Effector CD8-positive, alpha-beta T cell (primary cell): ENCODE measurements around the gene MKNK1.

Experiments
- DNase-seq: peaks from one replicate; lab custom pipeline; 2025; lab: John Stamatoyannopoulos, UW

MKNK1 gene

DNA sequence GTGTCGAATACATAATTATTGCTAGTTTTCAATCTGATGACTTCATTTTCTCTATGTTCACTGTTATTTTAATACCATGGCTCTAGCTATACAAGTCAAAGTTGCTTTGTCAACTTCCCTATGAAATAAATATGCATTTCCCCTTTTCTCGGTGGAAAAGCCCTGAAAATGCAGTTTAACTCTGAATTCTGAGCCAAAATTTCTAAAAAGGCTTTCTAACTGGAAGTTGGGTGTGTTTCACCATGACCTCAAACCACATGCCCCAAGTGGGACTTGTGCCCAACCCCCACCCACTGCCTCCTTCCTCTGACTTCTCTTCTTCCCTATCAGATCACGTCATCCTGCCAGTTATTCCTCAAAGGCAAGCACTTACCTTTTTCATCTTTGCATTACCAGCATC, 8.9 kb downstream of the MKNK1 start:
- DNase-seq, result no peak

DNA sequence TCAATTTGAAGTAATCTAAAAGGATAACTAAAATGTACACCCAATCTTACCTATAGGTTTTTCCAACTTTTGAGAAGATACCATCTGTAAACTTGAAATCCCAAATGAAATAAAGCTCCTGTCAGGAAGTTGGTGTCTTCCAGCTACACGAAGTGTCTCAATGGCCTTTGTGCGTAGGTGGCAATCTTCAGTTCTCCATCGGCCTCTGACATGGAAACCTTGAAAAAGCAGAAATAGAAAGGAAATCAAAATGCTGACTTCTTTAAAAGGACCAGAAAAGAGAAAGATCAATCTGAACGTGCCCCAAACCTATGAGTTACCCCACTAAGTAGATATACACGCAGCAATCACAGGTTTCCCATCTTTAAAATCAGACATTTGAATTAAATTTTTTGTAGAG, 10.0 kb downstream of the MKNK1 start:
- DNase-seq, result no peak

DNA sequence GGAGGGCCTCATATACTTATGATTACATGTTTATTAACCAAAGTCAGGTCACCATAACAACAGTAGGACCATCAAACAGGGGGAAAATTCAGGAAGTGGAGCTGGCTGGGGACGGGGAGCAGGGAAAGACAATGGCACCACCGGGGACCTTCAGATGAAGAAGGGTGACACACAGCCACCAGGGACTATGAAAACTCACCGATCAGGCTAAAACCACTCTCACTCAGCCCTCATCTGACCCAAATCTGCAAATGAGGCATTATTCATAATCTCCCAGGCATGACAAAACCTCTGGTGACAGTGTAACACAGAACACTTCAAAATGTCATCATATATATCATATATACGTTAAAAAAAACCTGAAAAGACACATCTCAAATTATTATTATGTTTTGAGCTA, 11.2 kb downstream of the MKNK1 start:
- no peak for DNase-seq

DNA sequence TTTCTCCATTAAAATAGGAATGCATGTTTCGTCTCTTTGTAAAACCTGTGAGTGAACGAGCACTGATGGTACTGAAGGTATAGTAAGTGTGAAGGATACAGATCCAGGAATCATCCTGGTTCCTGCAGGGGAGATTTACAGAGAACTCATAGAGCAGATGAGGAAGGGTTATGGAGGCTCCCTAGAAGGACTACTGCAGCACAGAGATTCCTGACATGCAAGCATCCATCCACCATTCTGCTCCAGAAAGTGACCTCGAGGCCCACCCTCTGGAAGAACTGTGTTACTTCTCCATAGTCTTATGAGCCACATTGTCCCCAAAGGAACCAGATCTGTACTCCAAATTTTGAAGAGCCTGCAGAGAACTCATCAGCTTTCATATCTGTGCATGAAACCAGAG, 14.5 kb downstream of the MKNK1 start:
- no peak for DNase-seq

DNA sequence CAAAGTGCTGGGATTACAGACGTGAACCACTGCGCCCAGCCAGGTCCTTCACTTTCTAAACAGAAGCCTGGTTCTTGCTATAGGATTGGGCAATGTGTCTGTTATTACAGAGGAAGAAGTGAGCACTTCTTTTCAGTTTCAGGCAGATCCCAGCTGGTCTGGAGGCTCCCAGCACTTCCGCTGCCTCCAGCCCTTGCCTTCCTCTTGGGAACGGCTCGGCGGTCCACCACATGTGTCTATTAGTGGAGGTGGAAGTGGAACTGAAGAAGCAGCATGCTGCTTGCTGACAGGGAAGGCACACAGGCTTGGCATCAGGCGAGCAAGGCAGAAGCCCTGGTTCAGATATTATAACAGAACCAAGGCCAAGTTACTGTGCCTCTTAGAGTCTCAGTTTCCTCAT, 17.0 kb downstream of the MKNK1 start:
- DNase-seq, result no peak

DNA sequence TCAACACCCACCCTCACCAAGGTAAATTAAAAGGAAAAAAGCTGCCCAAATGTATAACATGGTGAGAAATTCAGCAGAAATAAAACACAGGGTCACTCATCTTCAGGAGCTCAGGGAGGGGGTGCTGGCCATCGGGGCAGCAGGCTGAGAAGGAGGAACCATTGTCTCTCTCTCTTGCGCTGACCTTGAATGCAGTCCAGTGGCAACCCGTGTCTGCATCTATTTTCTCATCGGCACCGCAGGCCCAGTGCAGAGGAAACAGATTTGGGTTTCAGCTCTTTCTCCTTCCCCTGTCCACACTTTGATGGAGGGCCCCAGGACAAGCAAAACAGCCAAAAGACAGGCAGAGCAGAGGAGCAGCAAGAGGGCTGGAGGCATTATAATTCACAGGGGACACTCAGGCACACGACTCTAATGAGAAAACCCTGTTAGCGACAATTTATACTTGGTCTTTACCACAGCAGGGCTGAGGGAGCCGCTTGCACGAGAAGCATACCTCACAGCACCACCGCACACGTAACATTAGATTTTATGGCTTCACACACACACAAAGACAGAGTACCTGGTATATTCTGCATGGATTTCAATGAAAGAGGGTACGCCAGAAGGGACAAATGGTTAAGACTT, 18.6 kb downstream of the MKNK1 start:
- no peak for DNase-seq

DNA sequence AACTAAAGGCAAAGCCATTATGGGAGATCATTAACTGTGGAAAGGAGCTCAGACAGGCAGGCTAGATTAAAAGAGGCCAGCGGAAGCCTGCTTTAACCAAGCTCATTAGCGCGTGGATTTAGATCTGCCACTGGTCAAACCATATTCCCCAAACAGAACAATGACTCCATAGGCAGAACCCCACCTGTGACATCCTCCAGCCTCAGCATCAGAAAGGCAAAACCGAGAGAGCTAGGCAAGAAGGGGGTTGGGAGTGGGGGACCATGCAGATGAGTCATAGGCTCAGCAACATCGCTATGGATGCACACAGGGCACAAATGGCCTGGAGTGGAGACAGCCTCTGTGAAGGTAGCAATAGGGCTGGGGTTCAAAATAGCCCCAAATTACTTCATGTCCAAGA, 20.6 kb downstream of the MKNK1 start:
- DNase-seq, result no peak

DNA sequence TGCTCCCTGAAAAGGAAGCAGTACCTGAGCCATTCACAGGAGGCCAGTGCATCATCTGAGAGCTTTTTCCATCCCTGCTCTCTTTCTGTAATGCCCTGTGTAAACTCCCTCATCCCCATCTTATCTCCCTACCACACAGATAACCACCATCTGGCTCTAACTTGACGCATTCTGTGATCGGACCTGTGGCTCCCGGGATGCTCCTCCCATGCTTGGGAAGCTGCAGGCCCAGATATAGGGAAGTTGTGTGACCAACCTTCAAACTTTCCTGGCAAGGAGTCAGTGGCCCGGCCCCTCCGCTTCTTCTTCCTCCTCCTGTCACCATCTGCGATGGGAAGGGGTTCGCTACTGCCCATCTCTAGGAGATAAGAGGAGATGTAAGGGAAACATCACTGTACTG, 21.1 kb downstream of the MKNK1 start:
- no peak for DNase-seq

DNA sequence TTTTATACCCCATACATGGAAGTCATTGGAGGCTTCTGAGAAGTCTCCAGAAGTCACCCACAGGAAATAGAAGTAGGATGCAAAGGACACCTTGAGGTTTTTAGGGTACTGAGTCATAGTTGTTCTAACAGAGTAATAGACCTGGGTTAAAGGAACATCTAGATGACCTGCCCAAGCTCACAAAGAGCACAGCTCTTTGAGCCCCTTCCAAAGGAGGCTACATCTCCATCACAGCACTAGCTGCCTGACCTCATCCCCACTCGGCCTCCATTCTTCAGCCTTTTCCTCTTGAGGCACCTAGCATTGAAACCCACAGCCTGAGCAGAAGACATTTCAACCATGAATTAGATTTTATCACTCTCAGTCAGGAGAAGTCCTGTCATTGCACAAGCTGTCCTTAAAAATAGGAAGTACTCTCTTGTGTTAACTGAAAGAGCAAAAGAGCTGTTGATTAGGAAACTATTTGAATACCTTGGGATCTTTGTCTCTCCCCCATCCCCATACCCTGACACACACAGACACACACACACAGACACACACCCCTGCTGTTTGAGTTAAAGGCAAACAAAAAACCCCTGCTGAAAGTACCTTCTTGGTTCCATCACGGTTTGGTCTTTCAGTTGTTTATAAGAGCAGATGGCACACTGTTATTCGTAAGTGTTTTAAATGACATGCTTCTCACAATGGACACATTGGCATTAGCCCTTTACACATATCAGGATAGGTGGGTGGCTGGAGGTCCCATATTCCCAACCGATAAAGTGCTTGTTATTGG, 22.2 kb downstream of the MKNK1 start:
- DNase-seq, result no peak

DNA sequence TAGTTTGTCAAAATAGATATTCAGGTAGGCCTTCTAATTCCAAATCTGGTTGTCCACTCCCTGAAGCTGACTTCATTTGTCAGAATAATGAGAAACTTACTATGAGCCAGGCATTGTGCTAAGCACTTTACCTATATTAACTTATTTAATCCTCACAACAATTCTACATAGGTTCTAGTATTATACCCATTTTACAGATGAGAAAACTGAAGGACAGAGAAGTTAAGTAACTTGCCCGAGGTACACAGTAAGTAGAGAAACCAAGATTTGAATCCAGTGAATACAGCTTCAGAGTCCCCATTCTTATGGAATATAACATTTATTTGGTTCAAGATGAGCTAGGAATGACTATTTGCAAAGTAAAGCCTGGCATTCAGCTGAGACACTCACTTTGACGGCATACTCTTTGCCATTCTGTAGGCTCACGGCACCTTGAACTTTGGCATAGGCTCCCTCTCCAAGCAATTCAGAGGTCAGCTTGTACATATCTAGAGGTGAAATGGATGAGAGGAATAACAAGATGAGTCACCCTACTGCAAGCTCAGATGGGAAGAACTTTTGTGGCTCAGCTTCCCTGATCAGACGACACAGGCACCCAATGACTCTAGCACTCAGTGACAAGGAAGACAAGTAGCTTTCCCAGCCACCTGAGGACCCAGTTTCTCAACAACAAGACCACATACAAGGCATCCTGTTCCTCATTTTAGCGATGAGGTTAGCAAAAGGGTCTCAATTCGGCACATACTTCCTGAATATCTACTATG, 23.7 kb downstream of the MKNK1 start:
- no peak for DNase-seq

DNA sequence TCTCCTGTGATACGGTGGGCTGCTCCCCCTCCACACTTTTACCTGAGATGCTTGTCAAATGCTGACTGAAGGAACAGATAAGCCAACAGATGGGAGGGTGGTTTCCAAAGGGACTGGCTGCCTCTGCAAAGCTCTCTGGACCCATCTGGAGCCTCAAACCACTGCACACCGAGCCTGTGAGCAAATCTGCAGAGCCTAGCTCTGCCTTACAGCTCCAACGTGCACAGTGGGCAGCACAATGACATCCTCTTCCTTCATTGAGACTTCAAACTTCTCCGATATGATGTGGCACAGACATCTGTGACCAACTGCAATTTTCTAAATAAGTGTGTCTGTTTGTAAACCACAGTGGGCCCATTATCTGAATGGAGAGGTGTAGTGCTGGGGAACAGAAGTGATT, 26.4 kb downstream of the MKNK1 start:
- no peak for DNase-seq

DNA sequence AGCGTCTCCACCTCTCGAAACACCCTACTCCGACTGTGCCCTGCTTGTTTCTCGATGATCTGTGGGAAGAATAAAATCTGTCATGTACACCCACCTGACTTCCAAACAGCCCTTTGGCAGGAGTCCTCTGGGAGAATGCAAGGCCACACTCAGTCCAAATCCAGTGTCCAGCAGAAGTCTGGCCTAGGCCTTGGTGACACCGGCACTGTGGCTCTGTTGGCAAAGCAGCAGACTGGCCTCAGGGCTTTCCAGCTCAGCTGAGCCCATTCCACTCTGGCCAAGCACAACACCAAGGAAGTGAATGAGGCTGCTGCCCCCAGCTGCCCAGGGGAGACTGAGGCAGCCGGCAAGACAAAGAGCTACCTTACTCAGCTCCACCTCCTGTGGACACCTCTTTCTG, 27.5 kb downstream of the MKNK1 start:
- DNase-seq, result no peak

DNA sequence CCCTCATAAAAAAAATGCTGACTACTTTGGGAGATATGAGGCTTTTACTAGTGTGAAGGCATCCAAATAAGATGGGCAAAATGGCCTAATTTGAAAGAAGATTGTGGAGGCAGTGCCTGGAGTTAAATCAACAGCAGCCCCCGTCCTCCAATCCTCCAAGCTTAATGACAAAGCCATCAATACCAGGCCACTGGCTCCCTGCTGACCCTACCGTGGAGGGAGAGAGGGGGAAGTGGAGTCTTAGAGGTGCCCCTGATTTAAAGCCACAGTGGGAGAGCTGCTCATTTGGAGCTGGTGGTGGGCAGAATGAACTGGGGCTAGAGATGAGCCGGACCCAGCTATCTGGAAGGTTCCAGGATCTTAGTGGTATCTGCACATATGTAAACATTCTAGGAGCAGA, 28.3 kb downstream of the MKNK1 start:
- no peak for DNase-seq

DNA sequence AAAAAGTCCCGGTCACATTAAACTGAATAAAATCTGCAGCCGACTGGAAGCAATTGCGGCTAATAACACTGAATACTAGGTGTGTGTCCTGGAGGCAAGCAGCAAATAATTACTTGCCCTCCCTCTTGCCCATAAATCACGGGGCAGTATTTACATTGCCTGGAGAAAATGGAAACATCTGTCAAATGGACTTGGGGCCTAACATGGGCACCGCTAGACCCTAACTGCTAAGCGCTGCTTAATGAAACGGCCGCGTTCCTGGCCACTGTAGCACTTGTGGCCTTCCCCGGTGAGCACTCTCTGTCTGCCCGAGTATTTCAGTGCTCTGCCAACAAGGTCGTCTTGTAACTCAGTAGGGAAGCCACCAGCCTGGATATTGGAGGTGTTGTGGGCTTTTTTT, 28.8 kb downstream of the MKNK1 start:
- no peak for DNase-seq

DNA sequence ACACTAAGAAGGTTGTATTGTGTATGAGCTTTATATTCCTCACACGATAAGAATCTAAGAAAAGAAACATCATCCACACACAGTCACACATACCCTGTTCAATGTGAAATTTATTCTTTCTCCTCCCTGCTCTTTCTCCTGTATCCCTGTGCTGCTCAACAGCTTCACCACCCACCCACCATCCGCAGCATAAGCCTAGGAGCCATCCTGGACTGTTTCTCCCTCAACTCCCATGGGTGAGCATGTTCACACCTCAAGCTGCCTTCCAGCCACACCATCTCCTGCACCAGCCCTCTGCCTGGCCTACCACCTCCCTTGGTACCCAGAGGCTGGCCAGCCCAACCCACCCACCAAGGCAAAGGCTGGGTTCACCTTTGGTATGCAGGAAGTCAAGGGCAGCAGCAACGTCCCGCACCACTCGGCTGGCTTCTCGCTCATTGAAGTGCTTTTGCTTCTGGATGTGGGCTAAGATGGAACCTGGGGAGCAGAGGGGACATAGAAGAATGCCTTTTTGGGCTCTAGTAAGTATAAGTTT, 32.3 kb downstream of the MKNK1 start:
- no peak for DNase-seq

DNA sequence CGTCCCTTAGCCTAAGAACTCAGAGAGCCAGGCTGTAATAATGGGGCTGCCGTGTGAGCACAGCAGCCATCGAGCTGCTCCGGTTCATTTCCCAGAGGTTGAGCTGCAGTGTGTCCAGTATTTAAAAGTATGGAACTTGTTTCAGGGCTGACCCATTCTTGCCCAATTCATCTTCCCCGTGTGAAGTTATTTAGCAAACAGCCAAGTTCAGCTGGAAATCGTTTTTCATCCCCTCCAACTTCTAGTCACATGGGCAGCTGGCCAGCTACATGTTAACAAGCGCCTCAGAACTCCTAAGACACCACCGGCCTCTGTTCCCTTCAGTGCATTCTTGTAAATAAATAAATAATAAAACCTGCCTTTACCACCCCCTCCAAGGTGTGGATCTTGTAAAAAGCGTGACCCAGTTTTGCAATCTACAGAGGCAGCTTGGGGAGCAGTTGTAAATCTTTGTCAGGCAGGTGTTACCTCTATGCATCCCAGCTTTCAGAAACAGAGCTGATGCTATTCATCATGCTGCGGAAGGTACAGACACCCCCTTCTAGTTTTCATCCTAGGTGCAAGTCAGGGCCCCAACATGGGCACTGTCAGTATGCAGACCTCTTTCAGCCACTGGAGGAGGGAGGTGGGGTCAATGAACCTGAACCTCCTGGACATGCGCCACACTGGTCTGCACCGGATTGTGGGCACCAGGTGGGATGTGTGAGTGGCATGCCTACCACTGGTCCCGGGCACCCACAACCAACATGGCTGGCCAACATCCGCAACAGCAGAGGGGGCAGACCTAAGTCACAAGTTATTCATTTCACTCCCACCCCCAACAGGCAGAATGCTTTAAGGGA, 34.0 kb downstream of the MKNK1 start:
- DNase-seq, result no peak

DNA sequence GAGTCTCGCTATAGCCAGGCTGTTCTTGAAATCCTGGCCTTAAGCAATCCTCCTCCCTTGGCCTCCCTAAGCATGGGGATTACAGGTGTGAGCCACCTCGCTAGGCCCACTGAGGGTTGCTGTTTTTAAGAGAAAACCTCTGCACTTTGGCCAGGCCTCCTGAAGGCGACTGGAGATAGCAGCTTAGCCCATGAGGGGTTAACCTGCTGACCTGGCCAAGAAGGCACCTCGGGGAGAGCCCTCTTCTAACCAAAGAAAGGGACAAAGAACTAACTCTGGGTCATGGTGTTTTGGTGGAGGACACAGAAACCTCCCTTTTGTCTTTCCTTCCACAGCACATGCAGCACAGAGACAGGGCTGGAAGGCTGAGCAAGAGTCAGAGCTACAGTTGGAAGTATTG, 35.0 kb downstream of the MKNK1 start:
- DNase-seq, result no peak

DNA sequence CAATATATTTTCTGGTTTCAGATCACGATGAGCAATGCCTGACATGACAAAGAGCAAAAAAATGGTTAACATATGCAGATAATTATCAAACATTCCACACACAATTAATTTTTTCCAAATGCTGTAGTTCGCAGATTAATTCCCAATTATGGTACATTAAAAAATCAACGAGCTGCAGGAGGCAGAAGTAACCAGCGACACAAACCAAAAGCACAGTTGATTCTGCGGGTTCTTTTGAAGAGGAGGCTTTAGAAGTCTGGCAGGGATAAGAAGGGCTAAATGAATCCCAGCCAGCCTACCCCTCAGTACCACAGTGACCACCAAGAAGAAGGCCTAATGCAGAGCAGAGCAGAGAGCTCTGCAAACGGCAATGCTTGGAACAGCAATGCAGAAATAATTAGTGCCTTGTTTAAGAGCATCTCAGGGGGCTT, 35.6 kb downstream of the MKNK1 start:
- DNase-seq, result no peak

DNA sequence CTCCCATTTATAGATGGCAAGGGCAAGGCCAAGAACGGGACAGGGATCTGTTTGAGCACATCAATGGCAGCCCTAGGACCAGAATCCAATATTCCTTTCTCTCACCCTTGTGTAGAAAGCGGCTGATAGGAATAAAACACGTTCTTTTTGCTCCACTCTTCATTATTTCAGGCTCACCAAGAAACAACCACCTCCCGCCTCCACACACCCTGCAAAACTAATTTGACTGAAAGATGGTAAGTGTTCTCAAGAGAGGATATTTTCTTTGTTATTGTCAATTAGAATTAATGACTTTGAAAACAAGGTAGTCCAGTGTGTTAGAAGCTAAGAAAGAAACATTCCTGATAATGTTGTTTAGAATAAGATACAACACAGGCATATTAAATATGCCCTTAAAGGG, 40.7 kb downstream of the MKNK1 start:
- no peak for DNase-seq

DNA sequence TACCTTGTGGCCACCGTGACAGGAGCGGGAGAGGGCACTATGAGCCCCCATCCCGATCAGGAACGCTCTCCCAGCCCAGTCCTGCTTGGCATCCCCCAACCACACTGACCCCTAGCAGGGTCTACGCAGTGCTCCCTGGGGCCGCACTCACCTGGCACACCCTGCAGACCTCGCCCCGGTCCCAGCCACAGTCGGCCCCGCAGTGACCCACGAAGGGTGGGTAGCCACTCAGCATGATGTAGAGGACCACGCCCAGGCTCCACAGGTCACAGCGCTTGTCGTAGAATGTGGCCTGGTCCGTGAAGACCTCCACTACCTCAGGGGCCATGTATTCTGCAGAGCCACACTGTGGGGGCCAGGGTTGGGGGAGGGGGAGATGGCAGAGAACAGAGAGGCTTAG, 41.6 kb downstream of the MKNK1 start:
- DNase-seq, result no peak

DNA sequence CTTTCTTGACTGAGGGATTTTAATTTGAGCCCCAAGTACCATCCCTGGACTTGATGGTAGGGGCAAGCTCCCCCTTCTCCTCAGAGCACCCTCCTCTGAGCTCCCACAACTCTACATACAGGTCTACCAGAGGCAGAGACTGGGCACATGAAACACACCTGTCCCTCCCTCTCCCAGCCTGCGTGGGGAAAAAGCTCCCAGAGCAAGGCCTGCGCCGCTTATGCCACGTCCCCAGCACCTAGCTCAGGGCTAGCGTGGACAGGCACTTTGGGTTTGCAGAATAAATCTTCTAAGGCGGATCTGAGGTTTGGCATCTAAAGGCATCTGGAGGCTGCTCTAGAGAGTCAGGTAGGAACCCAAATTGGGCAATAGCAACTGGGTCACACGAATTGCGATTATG, 45.1 kb downstream of the MKNK1 start:
- DNase-seq, result no peak
